ENCODE results near the gene RRP15.

- TF ChIP-seq POLR2AphosphoS5 (IDR thresholded peaks at IDR 0.05; ENCODE audit: low read depth, low read length) = no peak
- TF ChIP-seq, protein P1, sequence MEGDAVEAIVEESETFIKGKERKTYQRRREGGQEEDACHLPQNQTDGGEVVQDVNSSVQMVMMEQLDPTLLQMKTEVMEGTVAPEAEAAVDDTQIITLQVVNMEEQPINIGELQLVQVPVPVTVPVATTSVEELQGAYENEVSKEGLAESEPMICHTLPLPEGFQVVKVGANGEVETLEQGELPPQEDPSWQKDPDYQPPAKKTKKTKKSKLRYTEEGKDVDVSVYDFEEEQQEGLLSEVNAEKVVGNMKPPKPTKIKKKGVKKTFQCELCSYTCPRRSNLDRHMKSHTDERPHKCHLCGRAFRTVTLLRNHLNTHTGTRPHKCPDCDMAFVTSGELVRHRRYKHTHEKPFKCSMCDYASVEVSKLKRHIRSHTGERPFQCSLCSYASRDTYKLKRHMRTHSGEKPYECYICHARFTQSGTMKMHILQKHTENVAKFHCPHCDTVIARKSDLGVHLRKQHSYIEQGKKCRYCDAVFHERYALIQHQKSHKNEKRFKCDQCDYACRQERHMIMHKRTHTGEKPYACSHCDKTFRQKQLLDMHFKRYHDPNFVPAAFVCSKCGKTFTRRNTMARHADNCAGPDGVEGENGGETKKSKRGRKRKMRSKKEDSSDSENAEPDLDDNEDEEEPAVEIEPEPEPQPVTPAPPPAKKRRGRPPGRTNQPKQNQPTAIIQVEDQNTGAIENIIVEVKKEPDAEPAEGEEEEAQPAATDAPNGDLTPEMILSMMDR (CRISPR knock-in tag; IDR thresholded peaks at IDR 0.05) = no peak
- TF ChIP-seq GLI4 (CRISPR knock-in tag; IDR thresholded peaks at IDR 0.05; ENCODE audit: borderline replicate concordance) = no peak
- no peak for TF ChIP-seq ZNF124 (CRISPR knock-in tag; IDR thresholded peaks at IDR 0.05)
- no peak for TF ChIP-seq NR2F2 (IDR thresholded peaks at IDR 0.05; ENCODE audit: borderline replicate concordance, low read depth)
- TF ChIP-seq, protein P2, sequence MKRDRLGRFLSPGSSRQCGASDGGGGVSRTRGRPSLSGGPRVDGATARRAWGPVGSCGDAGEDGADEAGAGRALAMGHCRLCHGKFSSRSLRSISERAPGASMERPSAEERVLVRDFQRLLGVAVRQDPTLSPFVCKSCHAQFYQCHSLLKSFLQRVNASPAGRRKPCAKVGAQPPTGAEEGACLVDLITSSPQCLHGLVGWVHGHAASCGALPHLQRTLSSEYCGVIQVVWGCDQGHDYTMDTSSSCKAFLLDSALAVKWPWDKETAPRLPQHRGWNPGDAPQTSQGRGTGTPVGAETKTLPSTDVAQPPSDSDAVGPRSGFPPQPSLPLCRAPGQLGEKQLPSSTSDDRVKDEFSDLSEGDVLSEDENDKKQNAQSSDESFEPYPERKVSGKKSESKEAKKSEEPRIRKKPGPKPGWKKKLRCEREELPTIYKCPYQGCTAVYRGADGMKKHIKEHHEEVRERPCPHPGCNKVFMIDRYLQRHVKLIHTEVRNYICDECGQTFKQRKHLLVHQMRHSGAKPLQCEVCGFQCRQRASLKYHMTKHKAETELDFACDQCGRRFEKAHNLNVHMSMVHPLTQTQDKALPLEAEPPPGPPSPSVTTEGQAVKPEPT (CRISPR knock-in tag; IDR thresholded peaks at IDR 0.05; ENCODE audit: low read depth) = no peak
- TF ChIP-seq, protein P3, sequence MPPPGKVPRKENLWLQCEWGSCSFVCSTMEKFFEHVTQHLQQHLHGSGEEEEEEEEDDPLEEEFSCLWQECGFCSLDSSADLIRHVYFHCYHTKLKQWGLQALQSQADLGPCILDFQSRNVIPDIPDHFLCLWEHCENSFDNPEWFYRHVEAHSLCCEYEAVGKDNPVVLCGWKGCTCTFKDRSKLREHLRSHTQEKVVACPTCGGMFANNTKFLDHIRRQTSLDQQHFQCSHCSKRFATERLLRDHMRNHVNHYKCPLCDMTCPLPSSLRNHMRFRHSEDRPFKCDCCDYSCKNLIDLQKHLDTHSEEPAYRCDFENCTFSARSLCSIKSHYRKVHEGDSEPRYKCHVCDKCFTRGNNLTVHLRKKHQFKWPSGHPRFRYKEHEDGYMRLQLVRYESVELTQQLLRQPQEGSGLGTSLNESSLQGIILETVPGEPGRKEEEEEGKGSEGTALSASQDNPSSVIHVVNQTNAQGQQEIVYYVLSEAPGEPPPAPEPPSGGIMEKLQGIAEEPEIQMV (CRISPR knock-in tag; IDR thresholded peaks at IDR 0.05; ENCODE audit: low read depth) = no peak
- no peak for TF ChIP-seq POLR2AphosphoS2 (IDR thresholded peaks at IDR 0.05; ENCODE audit: low read depth, low read length)
- no peak for TF ChIP-seq ZNF782 (CRISPR knock-in tag; IDR thresholded peaks at IDR 0.05; ENCODE audit: borderline replicate concordance)
- TF ChIP-seq SETDB1 (CRISPR knock-in tag; IDR thresholded peaks at IDR 0.05; ENCODE audit: borderline replicate concordance) = no peak
- TF ChIP-seq HCFC1 (IDR thresholded peaks at IDR 0.05; ENCODE audit: low read depth, low read length) = no peak
- no peak for TF ChIP-seq SIN3A (IDR thresholded peaks at IDR 0.05; ENCODE audit: borderline replicate concordance, low read depth, low read length)
- TF ChIP-seq ZBTB7A (CRISPR knock-in tag; IDR thresholded peaks at IDR 0.05) = no peak
- no peak for TF ChIP-seq HIVEP1 (CRISPR knock-in tag; IDR thresholded peaks at IDR 0.05)
These were observed 19.4 kb downstream of the RRP15 start for GRCh38 chr1:218304281-218305039.

Data from HepG2 (cell line).